ENCODE measurements around the gene ARSH. TPM values are rescaled to one million over a fixed set of nuclear protein-coding genes. Genes with fewer than 3 reads are reported as not detected.

Gene ARSH
- total RNA-seq, 1 experiment from 2014 or later: not detected

GRCh38 chrX:2967998-2968909, 38.1 kb upstream of the ARSH start:
- ATAC-seq (no peak), DNase-seq (ENCODE audit: low read depth, low spot score) (no peak)
- Histone ChIP-seq H3K4me2 (ENCODE audit: low read length) (no peak overlapping the region), H4K20me1 (ENCODE audit: insufficient read depth) (no peaks in the 10 kb centered on the region), H2AFZ (ENCODE audit: low read depth, low read length, poor library complexity, severe bottlenecking) (no peak overlapping the region), H3K4me1 (ENCODE audit: control insufficient read depth in 1 of 2, insufficient read depth in 2 of 2, low read length in 2 of 2) (no peaks in the 10 kb centered on the region), H3K9ac (ENCODE audit: low read length) (no peak overlapping the region), H3K79me2 (ENCODE audit: insufficient read depth, low read length) (no peaks in the 10 kb centered on the region), H3K36me3 (ENCODE audit: control insufficient read depth in 1 of 2, insufficient read depth in 2 of 2, low read length in 2 of 2) (no peaks in the 10 kb centered on the region), H3K4me3 (replicated peaks in 1 of 2; ENCODE audit: low read depth in 1 of 2, low read length in 2 of 2) (no peak overlapping the region), H3K27ac (ENCODE audit: low read depth, low read length) (no peak overlapping the region), H3K9me3 (ENCODE audit: control insufficient read depth in 1 of 2, insufficient read depth in 1 of 2, low read depth in 1 of 2, low read length in 2 of 2) (no peaks in the 10 kb centered on the region), H3K27me3 (ENCODE audit: insufficient read depth, low read length) (no peaks in the 10 kb centered on the region), H3K9me2 (ENCODE audit: insufficient read depth) (no peaks in the 10 kb centered on the region)
- BruUV-seq (replicated peaks): no TSS peak
- ChIA-PET POLR2A (no interaction called here), CTCF (no interaction called here), RAD21 (ENCODE audit: low non-redundant PET in 1 of 2, low total read pairs in 2 of 2, uncharacterized antibody in 2 of 2, unreplicated experiment in 2 of 2) (no interaction called here)
- TF ChIP-seq POLR2A (IDR thresholded peaks at IDR 0.05; ENCODE audit: borderline replicate concordance, extremely low read depth, insufficient read depth, insufficient read length) (no peak), ELF1 (IDR thresholded peaks at IDR 0.05; ENCODE audit: borderline replicate concordance, low read depth) (no peak), ATF3 (IDR thresholded peaks at IDR 0.05) (no peak)
- intact Hi-C loops (cut with micrococcal nuclease): no loop called here

GRCh38 chrX:2969021-2969420, 37.3 kb upstream of the ARSH start:
- no peak overlapping the region for H3K4me2 ChIP-seq (ENCODE audit: low read length)
- H3K9me3 ChIP-seq (ENCODE audit: control insufficient read depth in 1 of 2, insufficient read depth in 1 of 2, low read depth in 1 of 2, low read length in 2 of 2): no peaks in the 10 kb centered on the region
- H4K20me1 ChIP-seq (ENCODE audit: insufficient read depth): no peaks in the 10 kb centered on the region
- H3K79me2 ChIP-seq (ENCODE audit: insufficient read depth, low read length): no peaks in the 10 kb centered on the region
- intact Hi-C loops (cut with micrococcal nuclease): no loop called here
- no TSS peak for BruUV-seq (replicated peaks)
- no peak overlapping the region for H2AFZ ChIP-seq (ENCODE audit: low read depth, low read length, poor library complexity, severe bottlenecking)
- RAD21 ChIA-PET (ENCODE audit: low non-redundant PET in 1 of 2, low total read pairs in 2 of 2, uncharacterized antibody in 2 of 2, unreplicated experiment in 2 of 2): no interaction called here
- no peak for DNase-seq (ENCODE audit: low read depth, low spot score)
- POLR2A ChIA-PET: no interaction called here
- H3K27ac ChIP-seq (ENCODE audit: low read depth, low read length): no peak overlapping the region
- no peaks in the 10 kb centered on the region for H3K4me1 ChIP-seq (ENCODE audit: control insufficient read depth in 1 of 2, insufficient read depth in 2 of 2, low read length in 2 of 2)
- no peaks in the 10 kb centered on the region for H3K27me3 ChIP-seq (ENCODE audit: insufficient read depth, low read length)
- ATAC-seq: no peak
- H3K4me3 ChIP-seq (replicated peaks in 1 of 2; ENCODE audit: low read depth in 1 of 2, low read length in 2 of 2): no peak overlapping the region
- CTCF ChIA-PET: no interaction called here
- TF ChIP-seq CBX3 (IDR thresholded peaks at IDR 0.05; ENCODE audit: low read depth) (no peak), YY1 (IDR thresholded peaks at IDR 0.05; ENCODE audit: extremely low read depth, insufficient replicate concordance, low read depth, low read length) (no peak), EGR1 (IDR thresholded peaks at IDR 0.05; ENCODE audit: low read depth) (no peak), FOSL1 (IDR thresholded peaks at IDR 0.05; ENCODE audit: low read depth) (no peak), ATF3 (IDR thresholded peaks at IDR 0.05) (no peak), REST (IDR thresholded peaks at IDR 0.05; ENCODE audit: low read depth) (no peak)
- TF ChIP-seq, protein P1, sequence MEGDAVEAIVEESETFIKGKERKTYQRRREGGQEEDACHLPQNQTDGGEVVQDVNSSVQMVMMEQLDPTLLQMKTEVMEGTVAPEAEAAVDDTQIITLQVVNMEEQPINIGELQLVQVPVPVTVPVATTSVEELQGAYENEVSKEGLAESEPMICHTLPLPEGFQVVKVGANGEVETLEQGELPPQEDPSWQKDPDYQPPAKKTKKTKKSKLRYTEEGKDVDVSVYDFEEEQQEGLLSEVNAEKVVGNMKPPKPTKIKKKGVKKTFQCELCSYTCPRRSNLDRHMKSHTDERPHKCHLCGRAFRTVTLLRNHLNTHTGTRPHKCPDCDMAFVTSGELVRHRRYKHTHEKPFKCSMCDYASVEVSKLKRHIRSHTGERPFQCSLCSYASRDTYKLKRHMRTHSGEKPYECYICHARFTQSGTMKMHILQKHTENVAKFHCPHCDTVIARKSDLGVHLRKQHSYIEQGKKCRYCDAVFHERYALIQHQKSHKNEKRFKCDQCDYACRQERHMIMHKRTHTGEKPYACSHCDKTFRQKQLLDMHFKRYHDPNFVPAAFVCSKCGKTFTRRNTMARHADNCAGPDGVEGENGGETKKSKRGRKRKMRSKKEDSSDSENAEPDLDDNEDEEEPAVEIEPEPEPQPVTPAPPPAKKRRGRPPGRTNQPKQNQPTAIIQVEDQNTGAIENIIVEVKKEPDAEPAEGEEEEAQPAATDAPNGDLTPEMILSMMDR (IDR thresholded peaks at IDR 0.05 in 2 of 3, conservative IDR thresholded peaks at IDR 0.05 in 1 of 3; ENCODE audit: borderline replicate concordance in 1 of 3, insufficient read depth in 1 of 3, low read depth in 2 of 3, low read length in 2 of 3): no peak
- TF ChIP-seq, protein P2, sequence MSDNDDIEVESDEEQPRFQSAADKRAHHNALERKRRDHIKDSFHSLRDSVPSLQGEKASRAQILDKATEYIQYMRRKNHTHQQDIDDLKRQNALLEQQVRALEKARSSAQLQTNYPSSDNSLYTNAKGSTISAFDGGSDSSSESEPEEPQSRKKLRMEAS (IDR thresholded peaks at IDR 0.05): no peak
- no peak overlapping the region for H3K9ac ChIP-seq (ENCODE audit: low read length)
- no peaks in the 10 kb centered on the region for H3K36me3 ChIP-seq (ENCODE audit: control insufficient read depth in 1 of 2, insufficient read depth in 2 of 2, low read length in 2 of 2)
- H3K9me2 ChIP-seq (ENCODE audit: insufficient read depth): no peaks in the 10 kb centered on the region
